HEK293 (cell line): ENCODE results near the gene LRRC34.

Source experiments
- CTCF ChIA-PET: fragments of 350-600 bp; formaldehyde crosslinking; extraction: SDS; loops from one replicate; lab custom pipeline; 2021; ENCODE audit warnings: antibody characterized with exemption; lab: Yijun Ruan, JAX
- POLR2A ChIA-PET: fragments of 300-600 bp; formaldehyde crosslinking; extraction: SDS; loops from one replicate; lab custom pipeline; 2020; ENCODE audit warnings: antibody characterized with exemption, inconsistent platforms; lab: Yijun Ruan, JAX
- H3K27ac ChIP-seq: fragments of 200-500 bp; sonication (Bioruptor generic); 2 replicates; pipeline ENCODE4 v1.5.1; 2014; ENCODE audit warnings: low read depth, low read length, control low read depth, inconsistent platforms; ENCODE audit errors: extremely low read depth
- H3K36me3 ChIP-seq, 2 experiments: fragments of 200-500 bp in 1 of 2; sonication (Bioruptor generic) in 1 of 2; 1 replicate in 1 of 2; 2 replicates in 1 of 2; pipeline ENCODE4 v1.5.1; 2014 to 2017; ENCODE audit warnings: inconsistent platforms in 2 of 2, low read length in 2 of 2; ENCODE audit not compliant: control insufficient read depth in 2 of 2, insufficient read depth in 1 of 2
- H3K4me1 ChIP-seq: fragments of 200-500 bp; sonication (Bioruptor generic); 2 replicates; pipeline ENCODE4 v1.5.1; 2014; ENCODE audit warnings: mild to moderate bottlenecking, low read length, inconsistent platforms; ENCODE audit not compliant: control insufficient read depth, insufficient read depth
- H3K4me3 ChIP-seq: 2 replicates; pipeline ENCODE4 v1.5.1; 2011; ENCODE audit warnings: low read depth, mild to moderate bottlenecking, control low read depth, low read length, moderate library complexity
- H3K9me3 ChIP-seq: fragments of 200-500 bp; sonication (Bioruptor generic); 2 replicates; pipeline ENCODE4 v1.5.1; 2014; ENCODE audit warnings: low read depth, low read length, inconsistent platforms; ENCODE audit not compliant: control insufficient read depth, insufficient read depth
- EGR2 ChIP-seq: fragments of 450-650 bp; formaldehyde crosslinking; IDR thresholded peaks from 2 replicates; pipeline ENCODE4 v1.5.1; 2016; ENCODE audit warnings: low read depth, missing biosample characterization, missing genetic modification characterization
- GLI4 ChIP-seq: fragments of 450-650 bp; formaldehyde crosslinking; IDR thresholded peaks from 2 replicates; pipeline ENCODE4 v1.5.1; 2016; ENCODE audit warnings: missing biosample characterization, missing genetic modification characterization
- HIC1 ChIP-seq: fragments of 450-650 bp; formaldehyde crosslinking; IDR thresholded peaks from 2 replicates; pipeline ENCODE4 v1.5.1; 2016; ENCODE audit warnings: missing biosample characterization, missing genetic modification characterization
- MYNN ChIP-seq: fragments of 450-650 bp; formaldehyde crosslinking; IDR thresholded peaks from 2 replicates; pipeline ENCODE4 v1.5.1; 2016; ENCODE audit warnings: missing biosample characterization, missing genetic modification characterization, borderline replicate concordance
- SETDB1 ChIP-seq: IDR thresholded peaks from one replicate; pipeline ENCODE4 v1.6.1; 2017; ENCODE audit warnings: mild to moderate bottlenecking, low read length, moderate library complexity, mixed read lengths; ENCODE audit not compliant: insufficient read length
- TSHZ1 ChIP-seq: fragments of 450-650 bp; formaldehyde crosslinking; IDR thresholded peaks from 2 replicates; pipeline ENCODE4 v1.5.1; 2016; ENCODE audit warnings: missing biosample characterization, missing genetic modification characterization, borderline replicate concordance
- YY1 ChIP-seq: fragments of 450-650 bp; formaldehyde crosslinking; IDR thresholded peaks from 2 replicates; pipeline ENCODE4 v1.5.1; 2018; ENCODE audit warnings: missing biosample characterization, missing genetic modification characterization
- ZBTB17 ChIP-seq: fragments of 450-650 bp; formaldehyde crosslinking; IDR thresholded peaks from 2 replicates; pipeline ENCODE4 v1.5.1; 2016; ENCODE audit warnings: missing biosample characterization, missing genetic modification characterization
- ZBTB20 ChIP-seq: fragments of 450-650 bp; formaldehyde crosslinking; IDR thresholded peaks from 2 replicates; pipeline ENCODE4 v1.5.1; 2016; ENCODE audit warnings: missing biosample characterization, missing genetic modification characterization
- ZNF10 ChIP-seq: fragments of 450-650 bp; formaldehyde crosslinking; IDR thresholded peaks from 2 replicates; pipeline ENCODE4 v1.5.1; 2017; ENCODE audit warnings: missing biosample characterization, missing genetic modification characterization
- ZNF138 ChIP-seq: fragments of 450-650 bp; formaldehyde crosslinking; IDR thresholded peaks from 2 replicates; pipeline ENCODE4 v1.5.1; 2016; ENCODE audit warnings: missing biosample characterization, missing genetic modification characterization, borderline replicate concordance
- ZNF214 ChIP-seq: fragments of 450-650 bp; formaldehyde crosslinking; IDR thresholded peaks from 2 replicates; pipeline ENCODE4 v1.5.1; 2017; ENCODE audit warnings: missing biosample characterization, mild to moderate bottlenecking, missing genetic modification characterization, borderline replicate concordance
- ZNF23 ChIP-seq: fragments of 450-650 bp; formaldehyde crosslinking; IDR thresholded peaks from 2 replicates; pipeline ENCODE4 v1.5.1; 2016; ENCODE audit warnings: missing biosample characterization, missing genetic modification characterization, borderline replicate concordance
- ZNF292 ChIP-seq: fragments of 450-650 bp; formaldehyde crosslinking; IDR thresholded peaks from 2 replicates; pipeline ENCODE4 v1.5.1; 2016; ENCODE audit warnings: low read depth, missing biosample characterization, missing genetic modification characterization, borderline replicate concordance
- ZNF311 ChIP-seq: fragments of 450-650 bp; formaldehyde crosslinking; IDR thresholded peaks from 2 replicates; pipeline ENCODE4 v1.5.1; 2017; ENCODE audit warnings: missing biosample characterization, missing genetic modification characterization, borderline replicate concordance
- ZNF362 ChIP-seq: fragments of 450-650 bp; formaldehyde crosslinking; IDR thresholded peaks from 2 replicates; pipeline ENCODE4 v1.5.1; 2016; ENCODE audit warnings: missing biosample characterization, missing genetic modification characterization
- ZNF510 ChIP-seq: fragments of 450-650 bp; formaldehyde crosslinking; IDR thresholded peaks from 2 replicates; pipeline ENCODE4 v1.5.1; 2018; ENCODE audit warnings: mild to moderate bottlenecking, missing genetic modification characterization, missing biosample characterization; ENCODE audit not compliant: insufficient replicate concordance
- ZNF555 ChIP-seq: fragments of 450-650 bp; formaldehyde crosslinking; conservative IDR thresholded peaks from 2 replicates; pipeline ENCODE4 v1.5.1; 2017; ENCODE audit warnings: missing biosample characterization, mild to moderate bottlenecking, missing genetic modification characterization, inconsistent platforms
- ZNF623 ChIP-seq: fragments of 450-650 bp; formaldehyde crosslinking; IDR thresholded peaks from 2 replicates; pipeline ENCODE4 v1.5.1; 2016; ENCODE audit warnings: missing biosample characterization, missing genetic modification characterization
- TF ChIP-seq, protein P1 (sequence below): fragments of 450-650 bp; formaldehyde crosslinking; IDR thresholded peaks from 2 replicates; pipeline ENCODE4 v1.5.1; 2016; ENCODE audit warnings: missing biosample characterization, missing genetic modification characterization
- TF ChIP-seq, protein P2 (sequence below): fragments of 450-650 bp; formaldehyde crosslinking; IDR thresholded peaks from 2 replicates; pipeline ENCODE4 v1.5.1; 2016; ENCODE audit warnings: missing biosample characterization, missing genetic modification characterization

Gene LRRC34

GRCh38 chr3:169861871-169862270, 49.2 kb upstream of the LRRC34 start:
- no peaks in the 10 kb centered on the region for H3K36me3 ChIP-seq
- H3K27ac ChIP-seq: no peak overlapping the region
- H3K4me1 ChIP-seq: no peaks in the 10 kb centered on the region
- ChIA-PET CTCF (interaction anchor here (0.8 to 2.3 kb wide), 5 partner anchors 14 to 183 kb away, joined by 3 to 9 read pairs (median 3); partner anchors contain the start of gene SEC62), POLR2A (no interaction called here)
- no peak overlapping the region for H3K4me3 ChIP-seq
- TF ChIP-seq ZNF292 (tag by site-specific recombination) (no peak), ZNF362 (no peak), ZNF214 (tag by site-specific recombination) (no peak), ZBTB20 (no peak), ZNF311 (tag by site-specific recombination) (no peak)
- TF ChIP-seq, all 188 proteins: peak for 0
- H3K9me3 ChIP-seq: no peaks in the 10 kb centered on the region

DNA sequence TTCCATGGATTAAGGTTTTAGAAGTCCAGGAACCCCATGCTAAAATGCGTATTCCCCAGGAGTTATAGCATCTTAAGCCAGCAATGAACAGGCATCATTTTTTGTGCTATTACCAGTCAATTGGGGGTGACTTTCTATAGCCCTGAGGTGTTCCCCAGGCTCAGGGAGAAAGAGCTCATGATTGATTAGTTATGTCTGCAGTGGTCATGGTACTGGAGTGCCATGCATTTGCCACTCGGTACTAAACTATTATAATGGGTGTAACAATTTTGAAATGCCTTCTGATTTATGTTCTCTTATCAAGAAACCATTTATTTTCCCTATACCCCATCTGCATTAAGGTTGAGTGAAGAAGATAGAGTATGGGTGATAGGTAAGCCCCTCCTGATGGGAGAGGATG, 45.1 kb upstream of the LRRC34 start:
- POLR2A ChIA-PET: no interaction called here
- H3K36me3 ChIP-seq: no peaks in the 10 kb centered on the region
- no peak overlapping the region for H3K27ac ChIP-seq
- CTCF ChIA-PET: no interaction called here
- no peak overlapping the region for H3K4me3 ChIP-seq
- TF ChIP-seq ZNF510 (no peak), SETDB1 (no peak), ZNF623 (tag by site-specific recombination) (no peak), TSHZ1 (tag by site-specific recombination) (no peak), GLI4 (tag by site-specific recombination) (no peak), YY1 (tag by site-specific recombination) (no peak), ZNF138 (tag by site-specific recombination) (no peak), ZNF10 (tag by site-specific recombination) (no peak), MYNN (tag by site-specific recombination) (no peak), ZBTB17 (tag by site-specific recombination) (peak; percentile 57; the same call in 1 of the 2 replicates), ZNF23 (tag by site-specific recombination) (peak; percentile 66; the same call in 1 of the 2 replicates), EGR2 (tag by site-specific recombination) (no peak), ZNF555 (tag by site-specific recombination) (no peak), HIC1 (tag by site-specific recombination) (no peak)
- TF ChIP-seq, protein P1, sequence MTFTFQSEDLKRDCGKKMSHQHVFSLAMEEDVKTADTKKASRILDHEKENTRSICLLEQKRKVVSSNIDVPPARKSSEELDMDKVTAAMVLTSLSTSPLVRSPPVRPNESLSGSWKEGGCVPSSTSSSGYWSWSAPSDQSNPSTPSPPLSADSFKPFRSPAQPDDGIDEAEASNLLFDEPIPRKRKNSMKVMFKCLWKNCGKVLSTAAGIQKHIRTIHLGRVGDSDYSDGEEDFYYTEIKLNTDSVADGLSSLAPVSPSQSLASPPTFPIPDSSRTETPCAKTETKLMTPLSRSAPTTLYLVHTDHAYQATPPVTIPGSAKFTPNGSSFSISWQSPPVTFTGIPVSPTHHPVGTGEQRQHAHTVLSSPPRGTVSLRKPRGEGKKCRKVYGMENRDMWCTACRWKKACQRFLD (tag by site-specific recombination): no peak
- TF ChIP-seq, protein P2, sequence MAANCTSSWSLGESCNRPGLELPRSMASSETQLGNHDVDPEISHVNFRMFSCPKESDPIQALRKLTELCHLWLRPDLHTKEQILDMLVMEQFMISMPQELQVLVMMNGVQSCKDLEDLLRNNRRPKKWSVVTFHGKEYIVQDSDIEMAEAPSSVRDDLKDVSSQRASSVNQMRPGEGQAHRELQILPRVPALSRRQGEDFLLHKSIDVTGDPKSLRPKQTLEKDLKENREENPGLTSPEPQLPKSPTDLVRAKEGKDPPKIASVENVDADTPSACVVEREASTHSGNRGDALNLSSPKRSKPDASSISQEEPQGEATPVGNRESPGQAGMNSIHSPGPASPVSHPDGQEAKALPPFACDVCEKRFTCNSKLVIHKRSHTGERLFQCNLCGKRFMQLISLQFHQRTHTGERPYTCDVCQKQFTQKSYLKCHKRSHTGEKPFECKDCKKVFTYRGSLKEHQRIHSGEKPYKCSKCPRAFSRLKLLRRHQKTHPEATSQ (tag by site-specific recombination): no peak
- H3K4me1 ChIP-seq: no peaks in the 10 kb centered on the region
- H3K9me3 ChIP-seq: no peaks in the 10 kb centered on the region
